ENCODE measurements around the gene GLG1.

Gene GLG1

GRCh38 chr16:74578838-74579237 is 28.1 kb downstream of the GLG1 start:
- DNase-seq (ENCODE audit: low read depth, low spot score): no peak
- H3K4me3 ChIP-seq (ENCODE audit: low read length): no peak overlapping the region

GRCh38 chr16:74578433-74578832 is 28.5 kb downstream of the GLG1 start:
- DNase-seq (ENCODE audit: low read depth, low spot score): no peak
- H3K4me3 ChIP-seq (ENCODE audit: low read length): no peak overlapping the region

GRCh38 chr16:74577882-74578366 is 29.0 kb downstream of the GLG1 start:
- DNase-seq (ENCODE audit: low read depth, low spot score): no peak

DNA sequence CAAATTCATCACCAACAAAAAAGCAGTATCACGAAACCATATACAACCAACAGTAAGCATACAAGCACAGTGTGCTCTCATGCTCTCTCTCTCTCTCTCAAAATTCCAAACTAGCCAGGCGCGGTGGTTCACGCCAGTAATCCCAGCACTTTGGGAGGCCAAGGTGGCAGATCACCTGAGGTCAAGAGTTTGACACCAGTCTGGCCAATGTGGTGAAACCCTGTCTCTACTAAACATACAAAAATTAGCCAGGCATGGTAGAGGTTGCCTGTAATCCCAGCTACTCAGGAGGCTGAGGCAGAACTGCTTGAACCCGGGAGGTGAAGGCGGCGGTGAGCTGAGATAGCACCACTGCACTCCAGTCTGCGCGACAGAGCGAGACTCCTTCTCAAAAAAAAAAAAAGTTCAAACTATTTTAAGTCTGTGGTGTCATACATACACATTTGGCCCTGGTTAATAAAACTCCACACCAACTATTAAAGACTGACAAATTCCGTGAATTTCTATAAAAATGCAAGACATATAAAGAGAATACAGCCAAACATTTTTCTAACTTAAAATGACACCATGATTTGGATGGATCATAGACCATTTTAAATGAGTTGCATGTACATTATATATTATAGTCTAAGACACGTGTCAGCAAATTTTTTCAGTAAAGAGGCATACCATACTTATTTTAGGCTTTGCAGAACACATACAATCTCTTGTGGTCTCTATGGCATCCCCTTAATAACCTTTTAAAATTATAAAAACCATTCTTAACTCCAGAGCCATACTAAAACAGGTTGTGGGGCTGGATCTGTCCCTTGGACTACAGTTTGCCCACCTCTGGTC is 30.9 kb downstream of the GLG1 start:
- H3K4me3 ChIP-seq (ENCODE audit: low read length): no peak overlapping the region
- DNase-seq (ENCODE audit: low read depth, low spot score): no peak

More at GRCh38 chr16:74577882-74578366, 29.0 kb downstream of the GLG1 start:
- no peak overlapping the region for H3K4me3 ChIP-seq (ENCODE audit: low read length)

GRCh38 chr16:74575175-74575806 is 31.6 kb downstream of the GLG1 start:
- no peak overlapping the region for H3K4me3 ChIP-seq (ENCODE audit: low read length)
- DNase-seq (ENCODE audit: low read depth, low spot score): no peak

DNA sequence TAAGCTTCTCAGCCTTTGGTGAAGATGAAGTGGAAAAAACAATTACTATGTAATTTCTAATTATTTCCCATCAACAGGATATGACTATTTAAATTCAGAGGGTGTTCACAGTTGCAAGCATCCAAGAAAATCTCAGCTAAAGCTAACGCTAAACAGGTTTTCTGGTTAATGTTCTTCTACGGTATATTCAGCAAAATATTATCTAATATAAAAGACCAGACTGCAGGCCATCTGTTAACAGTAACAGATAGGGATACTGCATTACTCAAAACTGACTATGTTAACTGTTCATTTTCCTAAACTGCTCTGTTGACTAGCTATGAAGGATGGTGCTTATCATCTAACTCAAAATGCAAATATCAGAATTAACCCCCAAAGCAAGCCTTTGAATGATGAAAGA is 32.8 kb downstream of the GLG1 start:
- no peak overlapping the region for H3K4me3 ChIP-seq (ENCODE audit: low read length)
- no peak for DNase-seq (ENCODE audit: low read depth, low spot score)

GRCh38 chr16:74573622-74574021 is 33.3 kb downstream of the GLG1 start:
- no peak overlapping the region for H3K4me3 ChIP-seq (ENCODE audit: low read length)
- no peak for DNase-seq (ENCODE audit: low read depth, low spot score)

DNA sequence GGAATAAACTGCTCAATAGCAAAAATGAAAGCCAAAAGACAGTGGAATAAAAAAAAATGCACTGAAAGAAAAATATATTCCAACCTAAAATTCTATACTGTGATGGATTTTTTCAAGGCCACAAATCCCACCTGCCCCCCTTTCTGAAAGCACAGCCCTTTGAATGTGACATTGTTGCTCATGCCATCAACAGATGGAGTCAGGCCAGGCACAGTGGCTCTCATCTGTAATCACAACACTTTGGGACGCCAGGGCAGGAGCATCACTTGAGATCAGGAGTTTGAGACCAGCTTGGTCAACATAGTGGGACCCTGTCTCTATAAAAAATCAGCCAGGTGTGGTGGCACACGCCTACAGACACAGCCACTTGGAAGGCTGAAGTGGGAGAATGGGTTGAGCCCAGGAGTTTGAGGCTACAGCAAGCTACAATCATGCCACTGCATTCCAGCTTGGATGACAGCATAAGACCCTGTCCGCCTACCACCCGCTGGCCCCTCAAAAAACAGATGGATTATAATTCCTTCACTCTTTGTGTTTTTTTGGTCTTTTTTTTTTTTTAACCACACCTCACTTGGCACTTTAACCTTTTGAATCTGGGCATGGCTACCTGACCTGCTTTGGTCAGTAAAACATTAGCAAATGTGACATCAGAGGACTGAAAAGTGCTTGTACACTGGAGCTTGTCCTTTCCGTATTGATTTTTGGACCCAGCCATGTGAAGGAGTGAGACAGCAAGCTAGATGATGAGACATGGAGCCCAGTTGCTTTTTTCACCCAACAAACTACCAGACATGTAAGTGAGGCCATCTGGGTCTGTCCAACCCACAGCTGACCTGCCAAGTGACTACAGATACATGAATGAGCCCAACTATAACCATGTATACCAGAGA is 36.3 kb downstream of the GLG1 start:
- DNase-seq (ENCODE audit: low read depth, low spot score): no peak
- H3K4me3 ChIP-seq (ENCODE audit: low read length): no peak overlapping the region

GRCh38 chr16:74568961-74569631 is 37.8 kb downstream of the GLG1 start:
- no peak overlapping the region for H3K4me3 ChIP-seq (ENCODE audit: low read length)
- DNase-seq (ENCODE audit: low read depth, low spot score): no peak

DNA sequence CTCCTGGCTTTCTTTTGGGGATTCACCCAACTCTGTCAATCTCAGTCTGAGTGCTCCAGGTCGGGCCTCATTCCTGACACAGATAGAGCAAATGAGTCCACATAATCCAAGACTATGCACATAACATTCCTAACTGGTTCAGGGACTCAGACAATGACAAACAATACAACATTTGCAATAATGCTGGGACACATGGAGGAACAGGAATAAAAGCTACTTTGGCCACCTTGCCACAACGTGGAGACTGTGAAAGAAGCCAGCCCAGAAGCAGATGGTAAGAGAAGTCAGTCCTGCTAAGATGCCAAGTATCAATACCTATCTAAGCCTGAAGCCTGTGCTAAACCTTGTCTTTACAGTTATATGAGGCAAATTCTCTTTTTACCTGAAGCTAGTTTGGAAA is 39.0 kb downstream of the GLG1 start:
- no peak for DNase-seq (ENCODE audit: low read depth, low spot score)

GRCh38 chr16:74565378-74565777 is 41.5 kb downstream of the GLG1 start:
- peak; percentile 30 for DNase-seq (ENCODE audit: low read depth, low spot score)
- no peak overlapping the region for H3K4me3 ChIP-seq (ENCODE audit: low read length)

More for the DNA sequence above, 39.0 kb downstream of the GLG1 start:
- H3K4me3 ChIP-seq (ENCODE audit: low read length): no peak overlapping the region

DNA sequence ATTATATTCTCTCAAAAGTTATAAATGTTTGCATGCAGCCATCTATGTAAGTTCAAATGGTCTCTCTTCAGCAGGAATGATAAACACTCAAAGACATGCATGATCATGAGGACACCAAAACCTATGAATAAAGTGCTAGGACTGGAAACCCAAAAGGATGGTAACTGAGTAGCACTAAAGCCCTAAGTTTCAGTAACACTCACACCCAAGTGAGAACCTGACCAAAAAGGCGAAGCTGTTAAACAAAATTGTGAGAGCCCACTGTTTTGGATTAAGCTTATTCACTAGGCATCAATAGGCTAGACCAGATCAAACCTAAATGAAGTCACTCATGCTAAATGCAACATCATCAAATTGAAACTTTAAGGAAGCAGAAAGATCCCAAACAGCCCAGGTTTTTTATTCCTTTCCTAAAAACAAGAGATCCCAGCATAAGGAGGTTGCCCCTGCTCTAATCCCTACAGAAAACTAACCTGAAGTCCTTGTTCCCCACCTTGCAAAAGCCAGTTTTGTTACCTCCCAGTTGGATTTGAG is 42.4 kb downstream of the GLG1 start:
- H3K4me3 ChIP-seq (ENCODE audit: low read length): no peak overlapping the region
- no peak for DNase-seq (ENCODE audit: low read depth, low spot score)

DNA sequence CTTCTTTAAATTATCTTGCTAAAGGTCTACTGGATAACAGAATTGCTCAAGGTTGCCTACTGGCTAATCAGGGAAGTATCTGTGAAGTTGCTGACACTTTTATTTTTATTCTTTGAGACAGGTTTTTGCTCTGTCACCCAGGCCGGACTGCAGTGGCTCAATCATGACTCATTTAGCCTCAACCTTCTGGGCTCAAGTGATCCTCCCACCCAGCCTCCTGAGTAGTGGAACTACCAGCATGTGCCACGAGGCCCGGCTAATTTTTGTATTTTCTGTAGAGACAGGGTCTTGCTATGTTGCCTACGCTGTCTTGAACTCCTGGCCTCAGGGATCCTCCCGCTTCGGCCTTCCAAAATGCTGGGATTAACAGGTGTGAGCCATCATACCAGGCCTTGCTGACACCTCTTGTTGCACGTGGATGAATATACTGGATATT is 43.1 kb downstream of the GLG1 start:
- DNase-seq (ENCODE audit: low read depth, low spot score): no peak
- no peak overlapping the region for H3K4me3 ChIP-seq (ENCODE audit: low read length)

GRCh38 chr16:74562117-74562516 is 44.8 kb downstream of the GLG1 start:
- no peak for DNase-seq (ENCODE audit: low read depth, low spot score)
- H3K4me3 ChIP-seq (ENCODE audit: low read length): no peak overlapping the region

- no peak for DNase-seq (ENCODE audit: low read depth, low spot score)
- no peak overlapping the region for H3K4me3 ChIP-seq (ENCODE audit: low read length)
Measured at GRCh38 chr16:74561626-74562025, 45.3 kb downstream of the GLG1 start.

GRCh38 chr16:74560912-74561311 is 46.0 kb downstream of the GLG1 start:
- no peak for DNase-seq (ENCODE audit: low read depth, low spot score)
- no peak overlapping the region for H3K4me3 ChIP-seq (ENCODE audit: low read length)

- DNase-seq (ENCODE audit: low read depth, low spot score): no peak
- no peak overlapping the region for H3K4me3 ChIP-seq (ENCODE audit: low read length)
Measured at GRCh38 chr16:74558873-74559272, 48.0 kb downstream of the GLG1 start.

DNA sequence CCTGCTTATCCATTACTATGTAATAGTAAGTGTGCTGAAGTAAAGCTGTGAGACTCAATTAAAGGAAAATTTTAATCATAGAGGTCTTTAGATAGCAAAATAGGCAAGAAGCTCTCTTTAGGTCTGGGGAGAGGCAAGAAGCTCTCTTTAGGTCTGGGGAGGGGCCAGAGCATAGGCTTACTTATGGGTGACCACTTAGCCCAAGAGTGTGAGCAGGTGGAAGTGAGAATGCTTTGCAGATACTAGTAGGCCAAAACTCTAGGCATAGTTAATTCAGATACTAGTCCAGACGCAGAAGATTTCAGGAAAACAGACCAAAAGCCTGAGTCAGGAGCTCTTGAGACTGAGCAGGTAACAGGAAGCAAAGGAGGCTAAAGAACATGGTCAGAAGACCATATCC is 49.6 kb downstream of the GLG1 start:
- no peak overlapping the region for H3K4me3 ChIP-seq (ENCODE audit: low read length)
- DNase-seq (ENCODE audit: low read depth, low spot score): no peak
